Mesenchymal stem cell (in vitro differentiated cells and primary cell): ENCODE results near the gene GNB4. TPM values are rescaled to one million over a fixed set of nuclear protein-coding genes. Genes with fewer than 3 reads are reported as not detected.
A peak's percentile ranks its signal among the peaks of the same experiment; 100 is the strongest.

Experiments used
- DNase-seq: peaks from one replicate; pipeline ENCODE4 v3.0.0-alpha.2; 2013
- H2AFZ ChIP-seq: one replicate; pipeline ENCODE4 v1.6.1; 2013; ENCODE audit warnings: low read depth, mild to moderate bottlenecking, control low read depth, inconsistent platforms, low read length, moderate library complexity
- H2AK5ac ChIP-seq: 2 replicates; pipeline ENCODE4 v1.6.1; 2013; ENCODE audit warnings: low read length, moderate library complexity, mild to moderate bottlenecking, inconsistent platforms; ENCODE audit not compliant: severe bottlenecking
- H2BK120ac ChIP-seq: one replicate; pipeline ENCODE4 v1.6.1; 2013; ENCODE audit warnings: low read depth, mild to moderate bottlenecking, inconsistent platforms, low read length, moderate library complexity
- H2BK12ac ChIP-seq, 2 experiments: one replicate each; pipeline ENCODE4 v1.6.1; 2013; ENCODE audit warnings: inconsistent platforms in 2 of 2, low read length in 2 of 2, mild to moderate bottlenecking in 2 of 2, moderate library complexity in 2 of 2, control low read depth in 1 of 2
- H2BK15ac ChIP-seq: one replicate; pipeline ENCODE4 v1.6.1; 2013; ENCODE audit warnings: mild to moderate bottlenecking, low read depth, inconsistent platforms; ENCODE audit not compliant: poor library complexity, severe bottlenecking
- H2BK5ac ChIP-seq: 2 replicates; pipeline ENCODE4 v1.6.1; 2013; ENCODE audit warnings: low read depth, mild to moderate bottlenecking, low read length, control low read depth, inconsistent platforms; ENCODE audit not compliant: poor library complexity, severe bottlenecking
- H3K14ac ChIP-seq, 2 experiments: one replicate each; pipeline ENCODE4 v1.6.1; 2013; ENCODE audit warnings: inconsistent platforms in 2 of 2, low read length in 2 of 2, control low read depth in 1 of 2, mild to moderate bottlenecking in 1 of 2, moderate library complexity in 1 of 2
- H3K18ac ChIP-seq, 2 experiments: one replicate each; pipeline ENCODE4 v1.6.1; 2013; ENCODE audit warnings: inconsistent platforms in 2 of 2, low read length in 2 of 2, control low read depth in 1 of 2, low read depth in 1 of 2, mild to moderate bottlenecking in 1 of 2
- H3K23ac ChIP-seq, 2 experiments: one replicate each; pipeline ENCODE4 v1.6.1; 2013; ENCODE audit warnings: inconsistent platforms in 2 of 2, low read length in 2 of 2, mild to moderate bottlenecking in 2 of 2, moderate library complexity in 2 of 2, control low read depth in 1 of 2
- H3K27ac ChIP-seq: 2 replicates; pipeline ENCODE4 v1.5.1; 2013; ENCODE audit warnings: mild to moderate bottlenecking, moderate library complexity, low read length, control low read depth, inconsistent platforms; ENCODE audit not compliant: poor library complexity, severe bottlenecking
- H3K27me3 ChIP-seq, 2 experiments: 2 replicates each; pipeline versions ENCODE4 v1.6.1 to v1.7.0; 2013; ENCODE audit warnings: low read length in 2 of 2, mild to moderate bottlenecking in 2 of 2, moderate library complexity in 2 of 2, control low read depth in 1 of 2, inconsistent platforms in 1 of 2; ENCODE audit not compliant: control insufficient read depth in 1 of 2, insufficient read depth in 1 of 2
- H3K36me3 ChIP-seq, 2 experiments: 2 replicates each; pipeline versions ENCODE4 v1.6.1 to v1.7.0; 2013; ENCODE audit warnings: low read length in 2 of 2, control low read depth in 1 of 2, inconsistent platforms in 1 of 2, low read depth in 1 of 2, mild to moderate bottlenecking in 1 of 2; ENCODE audit not compliant: insufficient read depth in 2 of 2, control insufficient read depth in 1 of 2
- H3K4ac ChIP-seq, 2 experiments: one replicate each; pipeline ENCODE4 v1.6.1; 2013; ENCODE audit warnings: inconsistent platforms in 2 of 2, low read length in 2 of 2, mild to moderate bottlenecking in 2 of 2, moderate library complexity in 2 of 2, control low read depth in 1 of 2, low read depth in 1 of 2
- H3K4me1 ChIP-seq: 2 replicates; pipeline ENCODE4 v1.6.1; 2013; ENCODE audit warnings: low read depth, low read length, control low read depth; ENCODE audit not compliant: control insufficient read depth, insufficient read depth
- H3K4me2 ChIP-seq: 2 replicates; pipeline ENCODE4 v1.6.1; 2013; ENCODE audit warnings: low read length, mild to moderate bottlenecking, inconsistent platforms; ENCODE audit not compliant: poor library complexity, severe bottlenecking
- H3K4me3 ChIP-seq, 2 experiments: 2 replicates each; pipeline versions ENCODE4 v1.5.1 to v1.7.0; 2013; ENCODE audit warnings: low read length in 2 of 2, mild to moderate bottlenecking in 2 of 2, control low read depth in 1 of 2, low read depth in 1 of 2; ENCODE audit not compliant: insufficient read depth in 1 of 2
- H3K79me1 ChIP-seq: replicated peaks from 2 replicates; pipeline ENCODE4 v1.6.1; 2013; ENCODE audit warnings: mild to moderate bottlenecking, control low read depth, low read length, inconsistent platforms; ENCODE audit not compliant: poor library complexity, severe bottlenecking
- H3K9ac ChIP-seq: 2 replicates; pipeline ENCODE4 v1.7.0; 2013; ENCODE audit warnings: mild to moderate bottlenecking, low read length, moderate library complexity
- H3K9me3 ChIP-seq: 2 replicates; pipeline ENCODE4 v1.7.0; 2013; ENCODE audit warnings: mild to moderate bottlenecking, low read length; ENCODE audit not compliant: control insufficient read depth
- H4K8ac ChIP-seq: one replicate; pipeline ENCODE4 v1.6.1; 2013; ENCODE audit warnings: inconsistent platforms, mild to moderate bottlenecking, low read length, moderate library complexity
- H4K91ac ChIP-seq: one replicate; pipeline ENCODE4 v1.6.1; 2013; ENCODE audit warnings: mild to moderate bottlenecking, low read length, inconsistent platforms
- WGBS: methylation state at CpG from one replicate; pipeline ENCODE4 v1.1.7; 2013; ENCODE audit warnings: mixed read lengths; 5-methylcytosine and 5-hydroxymethylcytosine counted together
- polyA plus RNA-seq, 2 experiments: library from polyadenylated mRNA; stranded (reverse); fragments of 200-250 nt; gene quantifications; one replicate each; pipeline ENCODE4 v1.2.3, GENCODE V29; 2013

Gene GNB4
- polyA plus RNA-seq (2013, experiment 1 of 2), result 37.2 TPM
- 38.8 TPM for polyA plus RNA-seq (2013, experiment 2 of 2)

DNA sequence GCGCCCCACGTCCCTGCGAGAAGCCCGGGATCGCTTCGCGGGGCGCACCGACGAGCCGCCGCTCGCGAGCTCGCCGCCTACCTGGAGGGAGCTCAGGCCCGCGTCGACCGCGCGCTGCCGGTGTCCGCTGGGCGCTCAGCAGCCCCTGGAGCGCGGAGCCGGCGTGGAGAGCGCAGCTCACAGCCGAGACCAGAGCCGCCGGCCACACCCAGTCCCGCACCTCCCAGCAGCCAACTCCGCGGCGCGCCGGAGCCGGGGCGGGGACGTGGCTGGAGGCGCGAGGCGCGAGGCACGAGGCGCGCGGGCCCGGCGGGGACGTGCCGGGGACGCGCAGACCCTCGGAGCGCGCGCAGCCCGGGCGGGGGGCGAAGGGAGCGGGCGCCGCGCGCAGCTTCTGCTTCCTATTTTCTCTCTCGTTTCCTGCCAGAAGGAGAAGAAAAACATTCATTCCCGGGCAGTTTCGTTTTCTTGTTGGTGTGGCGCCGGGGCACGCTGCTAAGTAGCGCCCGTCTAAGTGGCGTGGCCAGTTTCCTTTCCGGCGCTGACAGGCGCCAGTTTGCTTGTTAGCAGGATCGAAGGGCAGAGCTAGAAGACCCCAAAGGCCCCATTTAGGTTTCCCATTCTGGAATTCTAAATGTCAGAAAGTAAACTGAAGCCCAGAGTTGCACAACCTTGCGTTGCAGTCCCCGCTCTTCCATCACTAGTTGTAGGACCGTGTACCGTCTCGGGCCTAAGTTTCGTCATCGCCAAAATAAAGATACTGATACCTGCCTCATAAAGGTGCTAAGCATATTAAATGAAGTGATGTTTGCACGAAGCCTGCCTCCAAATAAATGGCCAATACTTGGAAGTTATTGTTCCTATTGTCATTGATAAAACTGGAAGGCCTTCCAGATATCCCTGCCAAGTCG lies at the start of gene GNB4:
Gene GNB4 (minus strand): TSS at position 206 of the 911 bp plus-strand sequence. CDS start 25,270 bp downstream, outside the sequence.
- H3K9ac ChIP-seq, result peak within 1 kb of the TSS; percentile 95
- no peaks in the 10 kb centered on the region for H3K79me1 ChIP-seq
- peak within 1 kb of the TSS; percentile 90 for H3K27ac ChIP-seq
- H3K14ac ChIP-seq, result peak within 1 kb of the TSS in 1 of 2 experiments; percentile 98
- peak; percentile 90 for DNase-seq
- peak within 1 kb of the TSS; percentile 40 for H2BK15ac ChIP-seq
- H2BK120ac ChIP-seq, result peak within 1 kb of the TSS; percentile 91
- whole genome bisulfite sequencing, result 1% methylated on average over 74 of the region's 90 CpGs
- no peak within 1 kb of the TSS for H2AK5ac ChIP-seq
- peak within 1 kb of the TSS; percentile 57 for H2AFZ ChIP-seq
- H2BK5ac ChIP-seq, result peak within 1 kb of the TSS; percentile 80
- peak within 1 kb of the TSS; percentile 93 for H4K8ac ChIP-seq
- H3K18ac ChIP-seq, result peak within 1 kb of the TSS; percentile 23 to 99
- peak within 1 kb of the TSS in 1 of 2 experiments; percentile 99 for H3K4ac ChIP-seq
- no peaks in the 10 kb centered on the region for H3K4me1 ChIP-seq
- H3K36me3 ChIP-seq, result peaks cover 0 to 4% of the 10 kb centered on the region in 2 experiments
- H3K9me3 ChIP-seq, result no peaks in the 10 kb centered on the region
- peak within 1 kb of the TSS; percentile 32 to 67 for H2BK12ac ChIP-seq
- H4K91ac ChIP-seq, result peak within 1 kb of the TSS; percentile 95
- H3K4me2 ChIP-seq, result peak within 1 kb of the TSS; percentile 82
- no peaks in the 10 kb centered on the region for H3K27me3 ChIP-seq
- H3K23ac ChIP-seq, result peak within 1 kb of the TSS in 1 of 2 experiments; percentile 61
- H3K4me3 ChIP-seq, result peak within 1 kb of the TSS; percentile 90 to 94

DNA sequence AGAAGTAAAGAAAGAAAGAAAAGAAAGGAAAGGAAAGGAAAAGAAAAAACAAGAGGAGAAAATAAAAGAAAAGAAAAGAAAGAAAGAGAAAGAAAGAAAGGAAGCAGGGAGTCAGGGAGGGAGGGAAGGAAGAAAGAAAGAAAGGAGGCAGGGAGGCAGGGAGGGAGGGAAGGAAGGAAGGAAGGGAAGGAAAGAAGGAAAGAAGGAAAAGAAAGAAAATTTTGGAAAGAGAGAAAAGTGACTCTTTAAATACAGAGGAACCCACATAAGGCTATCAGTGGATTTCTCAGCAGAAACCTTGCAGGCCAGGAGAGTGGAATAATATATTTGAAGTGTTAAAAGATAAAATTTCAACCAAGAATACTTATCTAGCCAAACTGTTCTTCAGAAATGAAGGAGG lies 44.2 kb upstream of the GNB4 start:
- Histone ChIP-seq H3K9me3 (peaks cover 59% of the 10 kb centered on the region), H2BK120ac (no peak overlapping the region), H2BK5ac (no peak overlapping the region), H3K4me1 (no peaks in the 10 kb centered on the region), H4K91ac (no peak overlapping the region), H4K8ac (no peak overlapping the region), H3K18ac (no peak overlapping the region), H2BK15ac (no peak overlapping the region), H2AK5ac (no peak overlapping the region), H3K4me2 (no peak overlapping the region), H2AFZ (no peak overlapping the region), H3K23ac (no peak overlapping the region), H3K14ac (no peak overlapping the region), H3K9ac (no peak overlapping the region), H3K79me1 (no peaks in the 10 kb centered on the region), H3K27me3 (peaks cover 0 to 5% of the 10 kb centered on the region in 2 experiments), H3K4ac (no peak overlapping the region), H2BK12ac (no peak overlapping the region), H3K36me3 (no peaks in the 10 kb centered on the region), H3K27ac (no peak overlapping the region), H3K4me3 (no peak overlapping the region)
- no peak for DNase-seq

DNA sequence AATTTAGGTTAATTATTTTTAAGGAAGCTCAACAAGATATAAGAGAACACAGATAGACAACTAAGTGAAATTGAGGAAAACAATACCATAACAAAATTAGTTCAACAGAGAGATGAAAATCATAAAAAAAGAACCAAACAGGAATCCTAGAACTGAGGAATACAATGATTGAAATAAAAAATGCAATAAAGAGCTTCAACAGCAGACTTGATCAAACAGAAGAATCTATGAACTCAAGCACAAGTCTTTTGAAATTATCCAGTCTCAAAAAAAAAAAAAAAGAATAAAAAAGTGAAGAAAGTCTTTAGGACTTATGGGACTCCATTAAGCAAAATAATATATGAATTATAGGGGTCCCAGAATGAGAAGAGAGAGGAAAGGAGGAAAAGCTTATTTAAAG lies 42.0 kb upstream of the GNB4 start:
- Histone ChIP-seq H3K4me3 (no peak overlapping the region), H3K27me3 (peaks cover 0 to 5% of the 10 kb centered on the region in 2 experiments), H3K79me1 (no peaks in the 10 kb centered on the region), H3K36me3 (no peaks in the 10 kb centered on the region), H3K9me3 (peaks cover 64% of the 10 kb centered on the region), H3K4me1 (no peaks in the 10 kb centered on the region), H2AFZ (no peak overlapping the region), H4K8ac (no peak overlapping the region), H3K14ac (no peak overlapping the region), H3K4ac (no peak overlapping the region), H3K18ac (no peak overlapping the region), H2AK5ac (no peak overlapping the region), H3K9ac (no peak overlapping the region), H4K91ac (no peak overlapping the region), H2BK5ac (no peak overlapping the region), H2BK120ac (no peak overlapping the region), H3K23ac (no peak overlapping the region), H2BK12ac (no peak overlapping the region), H2BK15ac (no peak overlapping the region), H3K4me2 (no peak overlapping the region), H3K27ac (no peak overlapping the region)
- no peak for DNase-seq

DNA sequence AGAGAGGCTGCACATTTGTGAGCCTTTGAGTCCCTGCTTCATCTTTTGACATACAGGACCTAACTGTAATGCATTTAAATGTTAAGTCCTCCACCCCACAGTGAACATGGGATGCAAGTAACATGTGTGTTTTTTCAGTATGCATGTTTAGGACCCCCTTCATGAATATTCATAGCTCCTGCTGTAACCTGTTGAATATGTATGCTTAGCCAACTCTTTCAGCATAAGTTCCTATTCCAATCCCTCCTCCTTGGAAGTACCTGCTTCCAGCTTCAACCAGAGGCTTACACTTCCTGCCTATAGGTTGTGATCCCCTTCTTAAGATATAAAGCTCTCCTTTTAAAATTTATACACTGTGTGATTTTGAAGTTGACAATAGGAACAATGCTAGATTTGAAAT lies 36.9 kb upstream of the GNB4 start:
- no peak overlapping the region for H3K4me3 ChIP-seq
- H3K9me3 ChIP-seq, result peaks cover 28% of the 10 kb centered on the region
- no peak overlapping the region for H3K14ac ChIP-seq
- H2BK120ac ChIP-seq, result no peak overlapping the region
- no peak for DNase-seq
- no peak overlapping the region for H2AFZ ChIP-seq
- H4K8ac ChIP-seq, result no peak overlapping the region
- H3K9ac ChIP-seq, result no peak overlapping the region
- no peak overlapping the region for H3K23ac ChIP-seq
- no peak overlapping the region for H2BK12ac ChIP-seq
- H3K36me3 ChIP-seq, result no peaks in the 10 kb centered on the region
- H2BK15ac ChIP-seq, result no peak overlapping the region
- H3K27me3 ChIP-seq, result peaks cover 0 to 5% of the 10 kb centered on the region in 2 experiments
- no peaks in the 10 kb centered on the region for H3K79me1 ChIP-seq
- H2AK5ac ChIP-seq, result no peak overlapping the region
- H4K91ac ChIP-seq, result no peak overlapping the region
- H3K4ac ChIP-seq, result no peak overlapping the region
- no peak overlapping the region for H3K4me2 ChIP-seq
- no peak overlapping the region for H2BK5ac ChIP-seq
- H3K18ac ChIP-seq, result no peak overlapping the region
- H3K27ac ChIP-seq, result no peak overlapping the region
- H3K4me1 ChIP-seq, result no peaks in the 10 kb centered on the region
